Epithelial cell of esophagus (primary cell): ENCODE measurements around the gene PLEKHH1.

Experiments used
- DNase-seq: peaks from one replicate; pipeline ENCODE4 v3.0.0; 2010; ENCODE audit warnings: low read depth
- H3K4me3 ChIP-seq: 2 replicates; pipeline ENCODE4 v1.5.1; 2011; ENCODE audit warnings: mild to moderate bottlenecking, low read length, control low read depth
- TF ChIP-seq, protein P1 (sequence below): IDR thresholded peaks from 2 replicates; pipeline ENCODE4 v1.5.1; 2011; ENCODE audit warnings: low read depth, mild to moderate bottlenecking, low read length, control low read depth, inconsistent platforms; ENCODE audit not compliant: insufficient read depth; ENCODE audit errors: missing control alignments

PLEKHH1 gene

DNA sequence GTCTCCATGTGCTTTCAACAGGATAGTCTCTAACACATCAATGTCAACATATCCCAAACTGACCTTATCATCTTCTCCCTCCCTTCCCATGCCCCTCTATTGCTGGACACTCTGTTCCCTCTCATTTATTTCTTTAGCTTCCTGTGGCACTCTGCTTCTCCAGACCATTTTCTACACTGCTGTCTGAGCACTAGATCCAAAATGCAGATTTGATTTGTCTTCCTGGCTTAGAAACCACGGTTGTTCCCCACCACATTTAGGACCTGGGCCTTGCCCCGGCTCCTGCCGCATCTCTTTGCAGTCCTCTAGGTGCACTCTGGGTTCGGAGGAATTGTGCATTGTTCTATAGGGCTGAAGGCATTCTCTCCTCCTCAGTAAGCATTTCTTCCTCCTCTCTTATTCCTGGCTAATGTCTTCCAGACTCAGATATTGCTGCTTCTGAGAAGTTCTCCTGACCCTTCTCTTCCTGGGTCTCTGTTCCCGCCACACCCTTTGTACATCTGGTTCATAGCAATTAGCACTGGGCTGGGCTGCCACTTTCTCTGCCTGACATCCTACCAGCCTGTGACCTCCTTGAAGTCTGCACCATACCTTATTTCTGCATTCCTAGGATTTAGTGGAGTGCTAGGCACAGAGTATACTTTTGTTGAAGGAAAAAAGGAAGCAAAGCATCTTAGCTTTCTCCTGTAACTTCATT, 100.5 kb downstream of the PLEKHH1 start:
- no peak for DNase-seq
- TF ChIP-seq, protein P1, sequence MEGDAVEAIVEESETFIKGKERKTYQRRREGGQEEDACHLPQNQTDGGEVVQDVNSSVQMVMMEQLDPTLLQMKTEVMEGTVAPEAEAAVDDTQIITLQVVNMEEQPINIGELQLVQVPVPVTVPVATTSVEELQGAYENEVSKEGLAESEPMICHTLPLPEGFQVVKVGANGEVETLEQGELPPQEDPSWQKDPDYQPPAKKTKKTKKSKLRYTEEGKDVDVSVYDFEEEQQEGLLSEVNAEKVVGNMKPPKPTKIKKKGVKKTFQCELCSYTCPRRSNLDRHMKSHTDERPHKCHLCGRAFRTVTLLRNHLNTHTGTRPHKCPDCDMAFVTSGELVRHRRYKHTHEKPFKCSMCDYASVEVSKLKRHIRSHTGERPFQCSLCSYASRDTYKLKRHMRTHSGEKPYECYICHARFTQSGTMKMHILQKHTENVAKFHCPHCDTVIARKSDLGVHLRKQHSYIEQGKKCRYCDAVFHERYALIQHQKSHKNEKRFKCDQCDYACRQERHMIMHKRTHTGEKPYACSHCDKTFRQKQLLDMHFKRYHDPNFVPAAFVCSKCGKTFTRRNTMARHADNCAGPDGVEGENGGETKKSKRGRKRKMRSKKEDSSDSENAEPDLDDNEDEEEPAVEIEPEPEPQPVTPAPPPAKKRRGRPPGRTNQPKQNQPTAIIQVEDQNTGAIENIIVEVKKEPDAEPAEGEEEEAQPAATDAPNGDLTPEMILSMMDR = no peak
- no peak overlapping the region for H3K4me3 ChIP-seq

DNA sequence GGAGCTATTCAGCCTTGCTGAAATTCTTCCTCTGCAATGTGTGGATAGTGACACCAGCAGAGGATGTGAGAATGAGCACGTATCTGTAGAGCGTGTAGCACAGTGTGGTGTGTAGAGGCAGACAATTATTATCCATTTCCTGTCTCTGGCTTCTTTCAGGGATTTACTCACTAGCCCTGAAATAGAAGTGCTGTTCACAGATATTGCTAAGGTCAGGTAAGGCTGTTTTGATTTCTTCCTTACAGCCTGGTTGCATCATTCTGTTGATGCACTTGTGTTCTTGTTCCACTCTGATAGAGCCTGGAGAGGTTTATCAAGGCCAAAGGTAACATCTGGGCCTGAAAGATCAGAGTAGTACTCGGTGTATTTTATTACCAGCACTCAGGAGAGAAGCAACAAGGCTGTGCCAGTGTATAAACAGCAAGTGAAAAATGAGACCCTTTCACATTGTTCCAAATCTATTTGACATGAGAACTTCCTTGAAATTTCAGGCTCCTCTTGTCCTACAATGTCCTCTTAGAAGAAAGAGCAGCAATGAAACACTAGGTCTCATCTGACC, 103.3 kb downstream of the PLEKHH1 start:
- TF ChIP-seq, protein P1 = no peak
- peak; percentile 58 for DNase-seq
- no peak overlapping the region for H3K4me3 ChIP-seq

DNA sequence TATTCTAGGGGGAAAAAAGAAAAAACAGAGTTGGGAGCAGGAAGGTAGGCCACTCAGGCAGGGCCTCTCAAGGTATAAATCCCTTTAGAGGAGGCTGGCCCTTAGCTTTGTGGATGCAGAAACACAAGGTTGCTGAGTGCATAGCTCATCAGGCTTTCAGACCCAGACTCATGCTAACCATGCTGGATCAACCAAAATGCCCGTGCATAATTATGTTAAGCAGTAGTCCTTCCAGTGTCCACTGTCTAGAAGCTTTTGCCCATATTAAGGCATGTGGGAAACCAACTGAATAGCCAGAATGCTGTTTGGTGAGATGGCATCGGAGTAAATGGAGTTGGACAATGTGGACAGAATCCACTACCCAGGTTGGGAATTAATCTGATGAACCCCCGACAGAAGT, 105.6 kb downstream of the PLEKHH1 start:
- no peak overlapping the region for H3K4me3 ChIP-seq
- TF ChIP-seq, protein P1 = no peak
- no peak for DNase-seq
